ENCODE data around the gene TBL1X. TPM values are rescaled to one million over a fixed set of nuclear protein-coding genes. Genes with fewer than 3 reads are reported as not detected.
"Not testable (repeated sequence)": the region's sequence is repeated elsewhere in the genome, so short reads cannot be mapped to it uniquely, and the experiment has no call there.

Gene TBL1X
- total RNA-seq, 6 experiments from 2014 or later, result 34.4 to 53.2 (median 44.9) TPM

DNA sequence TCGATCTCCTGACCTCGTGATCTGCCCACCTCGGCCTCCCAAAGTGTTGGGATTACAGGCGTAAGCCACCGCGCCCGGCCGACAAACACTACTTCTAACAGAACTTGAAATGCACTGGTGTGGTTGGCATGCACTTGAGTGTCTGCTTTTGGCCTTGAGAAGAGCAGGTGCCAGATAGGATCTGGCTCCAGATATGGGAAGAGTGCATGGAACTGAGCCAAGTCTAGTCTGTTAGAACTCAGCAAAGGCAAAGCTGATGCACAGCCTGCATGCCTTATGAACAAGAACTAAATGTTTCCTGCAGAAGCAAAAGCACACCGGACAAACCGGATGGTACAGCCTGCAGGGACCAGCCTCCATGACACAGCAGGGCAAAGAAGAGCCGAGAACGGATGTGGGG is 35.1 kb upstream of the TBL1X start:
- no peak for DNase-seq
- Mint-ChIP-seq H3K4me1 (ENCODE audit: low read depth) (no peaks in the 10 kb centered on the region), H3K27ac (no peak overlapping the region), H3K27me3 (ENCODE audit: insufficient read depth) (peaks cover 4% of the 10 kb centered on the region; the same call in 1 of the 2 replicates), H3K4me3 (no peak overlapping the region), H3K36me3 (ENCODE audit: low read depth) (no peaks in the 10 kb centered on the region), H3K9me3 (no peaks in the 10 kb centered on the region)
- TF ChIP-seq, protein P1, sequence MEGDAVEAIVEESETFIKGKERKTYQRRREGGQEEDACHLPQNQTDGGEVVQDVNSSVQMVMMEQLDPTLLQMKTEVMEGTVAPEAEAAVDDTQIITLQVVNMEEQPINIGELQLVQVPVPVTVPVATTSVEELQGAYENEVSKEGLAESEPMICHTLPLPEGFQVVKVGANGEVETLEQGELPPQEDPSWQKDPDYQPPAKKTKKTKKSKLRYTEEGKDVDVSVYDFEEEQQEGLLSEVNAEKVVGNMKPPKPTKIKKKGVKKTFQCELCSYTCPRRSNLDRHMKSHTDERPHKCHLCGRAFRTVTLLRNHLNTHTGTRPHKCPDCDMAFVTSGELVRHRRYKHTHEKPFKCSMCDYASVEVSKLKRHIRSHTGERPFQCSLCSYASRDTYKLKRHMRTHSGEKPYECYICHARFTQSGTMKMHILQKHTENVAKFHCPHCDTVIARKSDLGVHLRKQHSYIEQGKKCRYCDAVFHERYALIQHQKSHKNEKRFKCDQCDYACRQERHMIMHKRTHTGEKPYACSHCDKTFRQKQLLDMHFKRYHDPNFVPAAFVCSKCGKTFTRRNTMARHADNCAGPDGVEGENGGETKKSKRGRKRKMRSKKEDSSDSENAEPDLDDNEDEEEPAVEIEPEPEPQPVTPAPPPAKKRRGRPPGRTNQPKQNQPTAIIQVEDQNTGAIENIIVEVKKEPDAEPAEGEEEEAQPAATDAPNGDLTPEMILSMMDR (IDR thresholded peaks at IDR 0.05), result no peak

DNA sequence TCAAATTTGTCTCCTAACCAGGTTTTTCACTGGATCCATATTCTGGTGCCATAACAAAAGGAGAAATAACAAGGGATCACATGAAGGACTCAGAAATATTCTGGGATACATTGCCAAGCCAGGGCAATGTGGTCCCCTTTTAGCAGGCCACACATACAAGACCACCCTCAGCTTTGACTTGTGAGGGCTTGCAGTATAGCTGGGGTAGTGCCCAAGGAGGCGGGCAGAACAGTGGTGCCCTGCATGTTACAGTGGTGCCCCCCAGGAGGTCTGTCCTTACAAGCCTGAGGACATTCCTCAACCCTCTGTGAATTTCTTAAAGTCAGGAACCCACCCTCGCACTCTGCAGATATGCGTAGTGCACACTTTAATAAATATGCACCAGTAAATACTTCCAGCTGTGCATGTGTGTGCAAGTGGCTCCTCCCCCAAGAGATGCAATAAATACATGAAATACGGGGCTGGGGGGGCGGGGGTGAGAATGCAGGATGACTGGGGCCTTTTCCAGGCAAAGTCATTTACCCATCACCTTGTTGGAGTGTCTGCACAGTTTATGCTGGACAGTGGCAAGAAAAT is 34.4 kb upstream of the TBL1X start:
- Mint-ChIP-seq H3K36me3 (ENCODE audit: low read depth) (no peaks in the 10 kb centered on the region), H3K4me3 (no peak overlapping the region)
- TF ChIP-seq, protein P1 (IDR thresholded peaks at IDR 0.05), result no peak

DNA sequence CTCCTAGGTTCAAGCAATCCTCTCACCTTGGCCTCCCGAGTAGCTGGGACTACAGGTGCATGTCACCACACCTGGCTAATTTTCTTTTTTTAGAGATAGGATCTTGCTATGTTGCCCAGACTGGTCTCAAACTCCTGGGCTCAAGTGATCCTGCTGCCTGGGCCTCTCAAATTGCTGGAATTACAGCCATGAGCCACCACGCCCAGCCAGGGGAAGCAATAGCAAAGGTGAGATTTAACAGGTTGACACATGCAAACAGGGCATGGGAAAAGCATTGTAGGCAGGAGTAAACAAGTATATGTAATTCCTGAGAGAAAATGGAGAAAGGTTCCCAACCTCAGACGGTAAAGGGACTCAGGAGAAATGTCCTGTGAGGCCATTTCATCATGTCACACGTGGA is 33.6 kb upstream of the TBL1X start:
- Mint-ChIP-seq H3K36me3 (ENCODE audit: low read depth) (no peaks in the 10 kb centered on the region), H3K9me3 (no peaks in the 10 kb centered on the region), H3K4me1 (ENCODE audit: low read depth) (no peaks in the 10 kb centered on the region), H3K27me3 (ENCODE audit: insufficient read depth) (no peaks in the 10 kb centered on the region), H3K27ac (no peak overlapping the region), H3K4me3 (no peak overlapping the region)
- TF ChIP-seq, protein P1 (IDR thresholded peaks at IDR 0.05), result no peak
- DNase-seq, result no peak

More for the DNA sequence above, 34.4 kb upstream of the TBL1X start:
- Mint-ChIP-seq H3K27me3 (ENCODE audit: insufficient read depth) (peaks cover 4% of the 10 kb centered on the region; the same call in 1 of the 2 replicates), H3K4me1 (ENCODE audit: low read depth) (no peaks in the 10 kb centered on the region), H3K27ac (no peak overlapping the region), H3K9me3 (no peaks in the 10 kb centered on the region)
- DNase-seq, result no peak

DNA sequence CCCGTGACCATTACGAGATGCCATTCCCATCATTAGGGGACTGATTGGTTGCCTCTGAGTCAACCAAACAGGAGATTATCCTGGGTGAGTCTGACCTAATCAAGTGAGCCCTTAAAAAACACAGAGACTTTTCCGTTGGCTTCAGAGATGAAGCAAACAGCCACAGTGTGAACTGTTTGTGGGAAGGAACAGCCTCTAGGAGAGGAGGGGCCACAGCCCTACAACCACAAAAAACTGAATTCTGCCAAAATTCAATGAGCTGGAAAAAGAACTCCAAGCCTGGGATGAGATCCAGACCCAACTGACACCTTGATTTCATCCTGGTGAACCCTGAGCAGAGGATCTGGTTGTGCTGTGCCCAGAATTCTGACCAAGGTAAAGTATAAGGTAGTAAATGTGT is 31.3 kb upstream of the TBL1X start:
- H3K4me3 Mint-ChIP-seq, result no peak overlapping the region
- no peak overlapping the region for H3K27ac Mint-ChIP-seq
- no peaks in the 10 kb centered on the region for H3K27me3 Mint-ChIP-seq (ENCODE audit: insufficient read depth)
- H3K9me3 Mint-ChIP-seq, result no peaks in the 10 kb centered on the region
- TF ChIP-seq, protein P1 (IDR thresholded peaks at IDR 0.05), result no peak
- no peak for DNase-seq
- H3K36me3 Mint-ChIP-seq (ENCODE audit: low read depth), result no peaks in the 10 kb centered on the region
- H3K4me1 Mint-ChIP-seq (ENCODE audit: low read depth), result peaks cover 1% of the 10 kb centered on the region; the same call in 1 of the 2 replicates

DNA sequence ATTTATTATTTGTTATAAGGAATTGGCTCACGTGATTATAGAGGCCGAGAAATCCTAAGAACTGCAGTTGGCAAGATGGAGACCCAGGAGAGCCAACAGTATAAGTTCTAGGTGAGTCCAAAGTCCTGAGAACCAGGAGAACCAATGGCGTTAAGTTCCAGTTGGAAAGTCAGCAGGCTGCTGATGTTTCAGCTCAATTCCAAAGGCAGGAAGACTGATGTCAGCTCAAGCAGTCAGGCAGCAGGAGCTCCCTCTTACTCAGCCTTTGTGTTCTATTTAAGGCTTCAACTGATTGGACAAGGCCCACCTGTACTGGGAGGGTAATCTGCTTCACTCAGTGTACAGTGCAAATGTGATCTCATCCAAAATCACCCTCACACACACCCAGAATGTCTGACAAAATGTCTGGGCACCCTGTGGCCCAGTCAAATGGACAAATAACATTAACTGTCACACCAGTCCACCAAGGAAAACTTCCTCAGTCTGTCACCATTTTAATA is 30.8 kb upstream of the TBL1X start:
- DNase-seq, result no peak
- TF ChIP-seq, protein P1 (IDR thresholded peaks at IDR 0.05), result no peak
- Mint-ChIP-seq H3K27me3 (ENCODE audit: insufficient read depth) (no peaks in the 10 kb centered on the region), H3K9me3 (no peaks in the 10 kb centered on the region), H3K4me1 (ENCODE audit: low read depth) (peaks cover 6% of the 10 kb centered on the region; the same call in 1 of the 2 replicates), H3K36me3 (ENCODE audit: low read depth) (no peaks in the 10 kb centered on the region), H3K4me3 (no peak overlapping the region), H3K27ac (no peak overlapping the region)

DNA sequence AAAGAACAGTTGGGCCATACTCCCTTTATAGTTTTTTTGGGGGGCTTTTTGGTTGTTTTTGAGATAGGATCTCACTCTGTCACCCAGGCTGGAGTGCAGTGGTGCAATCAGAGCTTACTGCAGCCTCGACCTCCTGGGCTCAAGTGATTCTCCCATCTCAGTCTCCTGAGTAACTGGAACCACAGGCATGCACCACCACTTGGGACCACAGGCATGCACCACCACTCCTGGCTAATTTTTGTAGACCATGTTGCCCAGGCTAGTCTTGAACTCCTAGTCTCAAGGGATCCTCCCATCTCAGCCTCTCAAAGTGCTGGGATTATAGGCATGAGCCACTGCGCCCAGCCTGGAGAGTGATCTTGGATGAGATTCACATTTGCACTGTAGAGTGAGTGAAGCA is 29.8 kb upstream of the TBL1X start:
- H3K4me1 Mint-ChIP-seq (ENCODE audit: low read depth); H3K36me3 Mint-ChIP-seq (ENCODE audit: low read depth); H3K27ac Mint-ChIP-seq; H3K4me3 Mint-ChIP-seq; H3K27me3 Mint-ChIP-seq (ENCODE audit: insufficient read depth); H3K9me3 Mint-ChIP-seq: not testable (repeated sequence)
- DNase-seq, result peak; percentile 20
